NCI-H82 treated with DMSO at 0.1 percent for 48 hours (cell line): ENCODE data around the gene SCN4A.

Experiments
- DNase-seq: peaks from one replicate; lab custom pipeline; 2025; ENCODE audit not compliant: unreplicated experiment; lab: John Stamatoyannopoulos, UW

The SCN4A gene

DNA sequence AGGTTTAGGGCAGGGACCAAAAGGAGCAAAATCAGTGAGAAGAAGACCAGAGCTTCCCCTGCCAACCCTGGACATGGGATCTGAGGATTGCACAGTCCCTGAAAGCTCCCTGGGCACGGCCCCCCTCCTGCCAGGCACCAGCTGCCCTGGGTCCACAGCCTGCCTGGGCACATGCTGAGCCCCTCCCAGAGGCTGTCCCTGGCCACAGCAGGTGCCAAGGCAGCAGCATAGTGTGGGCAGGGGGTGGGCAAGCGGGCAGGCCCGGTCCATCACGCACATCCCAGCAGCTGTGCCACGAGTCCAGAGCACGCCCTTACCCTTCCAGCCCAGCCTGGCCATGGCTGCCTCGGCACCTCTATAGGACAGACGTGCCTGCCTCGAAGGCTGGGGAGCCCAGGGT is 12.7 kb downstream of the SCN4A start:
- DNase-seq: no peak

DNA sequence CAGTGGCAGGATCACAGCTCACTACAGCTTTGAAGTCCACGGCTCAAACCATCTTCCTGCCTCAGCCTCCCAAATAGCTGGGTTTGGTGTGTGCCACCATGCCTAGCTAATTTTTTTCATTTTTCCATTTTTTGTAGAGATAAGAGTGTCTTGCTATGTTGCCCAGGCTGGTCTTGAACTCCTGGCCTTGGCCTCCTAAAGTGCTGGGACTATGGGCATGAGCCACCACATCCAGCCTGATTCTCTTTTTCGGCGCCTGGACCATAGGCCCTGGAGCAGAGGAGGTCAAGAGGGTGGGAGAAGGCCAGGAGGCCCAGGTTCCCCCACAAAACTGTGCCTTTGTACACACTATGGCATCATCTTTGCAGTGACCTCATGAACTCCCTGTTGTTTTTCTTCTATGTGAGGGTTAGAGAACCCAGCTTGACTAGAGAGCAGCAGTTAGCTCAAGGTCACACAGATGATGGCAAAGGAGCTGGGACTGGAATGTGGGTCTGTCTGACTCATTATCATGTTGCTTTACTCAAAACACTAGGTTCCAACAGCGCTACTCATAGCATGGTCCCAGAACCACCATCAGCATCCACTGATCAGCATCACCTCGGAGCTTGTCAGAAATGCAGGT is 16.3 kb downstream of the SCN4A start:
- no peak for DNase-seq

DNA sequence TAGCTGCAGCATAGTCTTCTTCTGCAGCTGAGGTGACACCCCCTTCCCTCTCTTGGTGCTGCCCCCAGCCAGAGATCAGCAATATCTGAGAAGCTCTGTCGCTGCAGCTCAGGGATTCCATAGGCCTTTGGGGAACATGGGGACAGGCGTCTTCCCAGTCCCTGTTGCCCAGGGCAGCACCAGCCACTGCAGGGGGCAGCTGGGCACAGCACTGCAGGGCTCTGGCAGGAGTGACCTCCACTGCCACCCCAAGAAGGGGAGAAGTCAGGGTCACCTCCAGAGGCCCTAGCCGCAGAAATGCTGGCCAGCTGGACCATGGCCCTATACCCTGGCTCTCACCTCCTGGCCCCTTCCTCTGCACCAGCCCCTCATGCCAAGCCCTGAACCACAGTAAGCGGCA is 16.9 kb downstream of the SCN4A start:
- no peak for DNase-seq

DNA sequence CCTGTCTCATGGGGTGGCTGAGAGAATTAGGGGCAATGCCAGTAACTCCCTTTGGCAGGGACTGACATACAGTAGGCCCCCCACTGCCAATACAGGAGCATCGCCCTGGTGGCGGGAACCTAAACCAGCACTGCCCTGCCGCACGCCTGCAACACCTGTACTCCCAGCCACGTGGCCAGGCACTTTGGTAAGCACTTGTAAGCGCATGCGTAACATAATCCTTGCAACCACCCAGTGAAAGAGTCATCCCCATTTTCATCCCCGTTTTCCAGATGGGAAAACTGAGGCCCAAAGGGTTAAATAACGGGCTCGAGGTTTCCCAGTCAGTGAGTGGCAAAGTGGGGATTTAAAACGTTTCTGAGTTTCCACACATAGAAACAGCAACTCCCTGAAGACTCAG is 17.5 kb downstream of the SCN4A start:
- no peak for DNase-seq

DNA sequence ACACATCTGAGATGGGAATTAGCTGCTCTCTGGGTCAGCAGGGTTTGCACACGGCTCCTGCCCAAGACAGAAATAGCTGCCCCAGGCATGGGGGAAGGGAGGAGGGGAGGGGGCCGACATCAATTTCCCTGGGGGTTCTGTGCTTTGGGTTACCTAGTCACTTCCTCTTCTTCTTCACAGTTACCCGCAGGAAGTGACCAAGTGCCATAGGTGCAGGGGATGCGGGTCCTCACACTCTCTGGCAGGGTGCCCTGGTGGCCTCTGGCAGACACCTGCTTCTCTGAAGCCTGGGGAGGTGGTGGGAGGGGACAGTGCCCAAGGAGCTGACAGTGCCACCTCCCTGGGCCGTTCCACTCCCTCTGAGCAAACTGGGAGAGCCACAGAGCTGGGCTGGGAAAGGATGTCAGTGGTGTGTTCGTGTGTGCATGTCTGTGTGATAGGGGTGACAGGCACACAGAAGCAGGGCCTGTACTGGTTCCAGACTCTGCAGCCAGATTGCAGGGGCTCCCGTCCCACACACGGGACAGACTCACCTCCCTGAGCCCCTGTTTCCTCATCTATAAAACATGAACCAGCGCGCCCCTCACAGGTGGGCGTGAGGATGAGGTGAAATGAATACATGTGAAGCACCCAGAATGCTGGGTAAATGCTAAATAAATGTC is 18.2 kb downstream of the SCN4A start:
- DNase-seq: no peak

DNA sequence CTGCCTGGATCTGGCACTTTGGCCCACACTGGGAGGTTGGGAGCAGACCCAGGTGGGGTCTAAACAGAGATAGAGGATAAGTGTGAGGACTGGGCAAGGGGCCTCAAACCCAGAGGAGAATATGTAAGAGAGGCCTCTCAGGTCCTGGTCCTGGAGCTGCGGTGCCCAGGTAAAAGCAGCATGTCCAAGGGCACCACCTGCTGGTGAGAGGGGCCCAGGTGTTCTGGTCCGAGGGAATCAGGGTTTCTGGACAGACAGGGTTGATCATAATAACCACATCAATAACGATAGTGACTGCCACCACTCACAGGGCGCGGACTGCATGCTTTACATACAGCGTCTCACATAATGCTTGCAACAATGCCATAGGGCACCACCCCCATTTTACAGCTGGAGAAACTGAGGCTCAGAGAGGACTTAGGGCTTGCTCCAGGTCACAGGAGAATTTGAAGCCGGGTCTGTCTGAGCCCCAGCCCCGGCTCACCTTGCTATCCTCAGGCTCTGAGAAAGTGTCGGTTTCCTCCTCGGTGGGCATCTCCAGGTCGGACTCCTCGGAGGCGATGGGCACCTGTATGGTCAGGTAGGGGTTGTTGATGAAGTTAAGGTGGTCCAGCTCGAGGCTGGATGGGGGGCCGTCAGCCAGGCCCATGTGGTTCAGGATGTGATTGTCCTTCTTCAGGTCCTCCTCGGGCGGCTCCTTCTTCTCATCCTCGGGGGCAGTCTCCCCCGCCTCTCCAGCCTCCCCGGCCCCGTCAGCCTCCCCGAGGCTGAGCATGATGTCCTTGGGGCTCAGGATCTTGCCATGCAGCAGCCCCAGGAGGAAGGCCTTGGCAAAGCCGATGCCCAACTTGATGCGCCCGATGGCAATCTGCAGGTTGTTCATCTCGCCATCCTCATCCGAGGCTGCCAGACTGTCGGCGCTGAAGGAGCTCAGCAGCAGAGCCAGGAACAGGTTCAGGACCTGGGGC is 21.5 kb downstream of the SCN4A start:
- DNase-seq: no peak

DNA sequence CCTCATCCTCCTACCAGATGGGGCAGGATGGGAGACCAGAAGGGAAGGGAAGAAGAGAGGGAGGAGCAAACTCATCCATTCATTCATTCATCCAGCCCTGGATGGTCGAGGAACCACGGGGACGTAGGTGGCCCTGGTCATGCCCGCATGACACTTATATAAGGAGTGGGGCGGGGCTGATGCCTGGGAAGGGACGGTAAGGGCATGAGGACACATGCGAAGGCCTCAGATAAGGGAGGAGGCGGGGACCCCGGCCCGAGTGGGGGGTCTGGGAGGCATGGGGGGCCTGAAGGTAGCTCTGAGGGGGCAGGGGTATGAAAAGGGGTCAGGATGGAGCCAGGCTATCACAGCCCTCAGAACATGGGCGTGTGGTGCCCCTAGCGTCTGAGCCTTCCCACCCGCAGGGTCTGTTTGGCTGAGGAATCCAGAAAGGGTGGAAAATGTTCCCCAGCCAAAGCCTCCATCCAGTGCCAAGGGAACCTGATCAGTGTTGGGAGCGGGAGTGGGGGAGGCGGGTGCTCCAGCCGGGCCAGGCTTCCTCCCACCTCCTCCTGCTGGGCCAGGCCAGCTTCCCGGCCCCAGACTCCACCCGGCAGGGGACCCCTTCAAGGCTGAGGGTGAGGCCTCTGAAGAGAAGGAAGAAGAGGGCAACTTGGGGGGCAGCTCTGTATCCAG is 23.0 kb downstream of the SCN4A start:
- DNase-seq: no peak

DNA sequence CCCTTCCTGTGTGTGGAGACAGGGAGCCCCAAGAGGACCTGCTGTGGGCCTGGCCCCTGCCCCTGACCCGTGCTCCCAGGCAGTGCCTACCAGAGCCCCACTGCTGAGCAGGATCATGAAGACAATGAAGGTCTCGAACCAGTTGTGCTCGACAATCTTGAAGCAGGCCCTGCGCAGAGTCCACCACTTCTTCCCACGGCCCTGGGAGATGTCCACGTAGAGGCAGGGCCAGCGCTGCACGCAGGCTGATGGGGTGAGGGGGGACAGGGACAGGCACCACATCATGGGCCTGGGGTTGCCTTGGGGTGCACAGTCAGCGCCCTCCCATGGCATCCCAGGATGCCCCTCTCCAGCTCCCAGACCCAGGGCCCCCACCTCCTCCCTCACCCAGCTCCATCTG is 24.2 kb downstream of the SCN4A start:
- no peak for DNase-seq

DNA sequence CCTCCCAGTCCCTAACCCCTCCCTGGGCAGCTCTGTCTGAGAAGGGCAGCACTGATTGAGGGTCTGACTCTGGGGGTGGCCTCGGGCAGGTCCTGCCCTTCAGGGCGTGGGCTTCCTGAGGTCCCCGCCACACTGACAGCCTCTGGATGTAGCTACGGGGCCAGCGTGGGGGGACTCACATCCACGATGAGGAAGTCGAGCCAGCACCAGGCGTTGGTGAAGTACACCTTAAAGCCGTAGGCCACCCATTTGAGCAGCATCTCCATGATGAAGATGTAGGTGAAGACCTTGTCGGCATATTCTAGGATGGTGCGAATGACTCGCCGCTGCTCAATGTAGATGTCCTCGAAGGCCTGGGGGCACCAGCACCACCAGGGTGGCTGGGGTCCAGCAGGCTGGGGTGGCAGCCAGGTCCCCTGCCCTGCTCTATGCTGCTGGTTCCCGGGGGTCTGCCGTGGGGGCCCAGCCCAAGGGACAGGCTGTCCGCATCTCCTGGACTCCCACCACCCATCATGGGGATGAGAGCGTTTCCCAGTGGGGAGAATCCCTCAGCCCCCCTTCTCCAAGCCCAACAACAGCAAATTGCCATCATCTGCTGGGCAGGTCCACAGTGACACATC is 24.9 kb downstream of the SCN4A start:
- no peak for DNase-seq

DNA sequence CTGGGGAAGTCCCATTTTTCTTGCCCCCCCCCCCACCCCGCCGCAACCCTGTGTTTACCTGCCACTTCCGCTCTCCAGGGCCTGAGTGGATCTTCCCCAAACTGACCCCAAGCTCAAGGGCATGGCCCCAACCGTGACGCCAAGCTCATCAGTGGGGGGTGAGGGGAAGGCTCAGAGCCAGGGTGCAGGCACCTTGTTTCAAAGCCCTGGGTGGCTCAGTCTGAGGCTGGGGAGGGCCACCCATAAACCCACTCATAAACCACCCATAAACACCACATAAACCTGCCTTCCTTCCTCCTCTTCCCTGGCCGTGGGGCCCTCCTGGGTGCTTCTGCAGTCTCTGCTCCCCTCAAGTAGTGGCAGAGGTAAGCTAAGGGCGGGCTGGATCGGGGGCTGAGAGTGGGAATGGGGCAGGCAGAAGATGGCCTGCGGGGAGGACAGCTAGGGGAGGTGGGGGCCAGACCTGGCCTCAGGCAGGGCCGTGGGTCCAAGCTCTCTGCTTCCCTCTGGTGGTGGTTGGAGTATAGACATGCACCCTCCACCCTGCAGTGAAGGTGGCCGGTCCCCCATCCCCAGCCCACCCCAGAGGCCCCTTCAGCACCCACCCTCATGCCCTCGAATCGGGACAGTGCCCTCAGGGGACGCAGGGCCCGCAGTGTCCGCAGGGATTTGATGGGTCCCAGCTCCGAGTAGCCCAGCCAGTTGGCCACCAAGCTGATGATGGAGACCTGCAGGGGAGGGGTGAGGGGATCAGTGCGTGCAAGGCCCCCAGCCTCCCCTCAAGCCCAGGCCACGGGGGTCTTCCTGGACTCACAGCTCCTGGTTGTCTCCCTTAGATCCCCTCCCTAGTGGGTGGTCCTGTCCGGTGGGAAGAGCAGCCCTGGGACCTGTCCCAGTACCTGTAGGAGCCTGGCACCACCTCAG is 26.0 kb downstream of the SCN4A start:
- DNase-seq: peak; percentile 32

DNA sequence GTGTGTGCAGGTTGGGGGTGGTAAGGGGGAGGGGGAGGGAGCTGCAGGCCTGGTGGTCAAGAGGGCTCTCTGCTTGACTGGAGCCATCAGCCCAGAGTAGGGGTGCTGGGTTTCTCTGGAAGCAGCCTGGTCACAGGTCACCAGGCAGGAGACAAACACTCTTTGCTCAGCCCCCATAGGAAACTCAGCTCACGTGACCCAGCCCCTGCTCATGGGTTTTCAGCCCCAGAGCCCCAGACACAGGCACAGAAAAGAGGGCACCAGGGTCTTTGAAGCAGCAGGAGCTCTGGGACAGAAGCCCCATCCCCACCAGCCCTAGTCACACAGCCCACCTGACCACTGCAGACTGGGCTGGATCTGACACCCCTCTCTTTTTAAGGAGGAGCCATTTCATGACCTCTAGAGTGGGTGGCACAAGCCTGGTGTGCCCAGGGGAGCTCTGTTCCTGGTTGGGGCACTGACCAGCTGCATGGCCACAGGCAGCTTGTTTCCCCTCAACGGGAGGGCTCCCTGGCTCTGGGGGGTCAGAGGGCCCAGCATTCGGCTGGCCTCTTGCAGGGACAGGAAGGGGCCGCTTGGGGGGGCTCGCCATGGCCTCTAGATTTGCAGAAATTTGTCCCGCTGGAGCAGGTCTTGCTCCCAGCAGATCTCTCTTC is 26.8 kb downstream of the SCN4A start:
- no peak for DNase-seq

DNA sequence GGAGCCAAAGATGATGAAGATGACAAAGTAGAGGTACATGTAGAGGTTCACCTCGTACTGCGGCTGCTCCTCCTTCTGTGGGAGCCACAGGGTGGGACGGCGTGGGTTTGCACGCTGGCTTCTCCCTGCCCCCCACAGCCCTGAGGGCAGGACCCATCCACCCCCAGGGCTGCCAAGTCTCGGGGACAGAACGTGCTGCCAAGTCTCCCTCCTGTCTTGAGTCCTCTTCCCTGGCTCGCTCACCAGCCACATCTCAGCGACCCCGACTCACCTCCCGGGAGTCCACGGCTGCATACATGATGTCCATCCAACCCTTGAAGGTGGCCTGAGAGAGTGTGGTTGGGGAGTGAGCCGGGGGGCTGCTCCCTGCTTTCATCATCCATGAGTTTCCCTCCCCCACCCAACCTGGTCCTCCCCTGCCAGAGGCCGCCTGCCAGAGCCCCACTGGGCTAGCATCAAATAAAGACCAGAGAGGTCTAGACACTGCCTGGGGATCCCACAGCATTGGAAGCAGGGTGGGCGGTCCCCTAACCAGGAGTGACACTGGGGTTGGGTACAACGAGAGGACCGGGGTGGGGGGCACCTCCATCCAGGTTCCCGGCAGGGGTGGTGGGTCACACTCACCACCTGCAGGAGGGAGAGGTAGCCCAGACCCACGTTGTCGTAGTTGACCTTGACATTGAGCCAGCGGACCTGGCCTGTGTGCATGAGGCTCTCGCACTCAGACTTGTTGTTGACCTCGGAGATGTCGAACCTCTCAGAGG is 27.8 kb downstream of the SCN4A start:
- DNase-seq: no peak

DNA sequence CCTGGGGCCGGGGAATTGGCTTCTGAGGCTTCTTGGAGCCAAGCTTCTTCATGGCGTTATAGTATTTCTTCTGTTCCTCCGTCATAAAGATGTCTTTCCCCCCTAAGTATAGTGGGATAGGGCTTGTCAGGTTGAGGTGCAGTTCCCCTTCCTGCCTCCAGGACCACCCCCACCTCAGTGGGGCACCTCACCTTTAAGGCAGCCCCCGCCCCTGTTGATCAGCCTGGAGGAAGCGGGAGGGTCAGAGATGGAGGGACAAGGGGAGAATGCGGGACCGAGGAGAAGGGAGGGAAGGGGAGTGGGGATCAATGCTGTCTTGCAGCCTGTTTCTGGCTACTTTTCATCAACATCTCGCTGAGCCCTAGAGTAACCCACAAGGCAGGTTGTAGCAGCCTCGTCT is 29.0 kb downstream of the SCN4A start:
- DNase-seq: no peak

DNA sequence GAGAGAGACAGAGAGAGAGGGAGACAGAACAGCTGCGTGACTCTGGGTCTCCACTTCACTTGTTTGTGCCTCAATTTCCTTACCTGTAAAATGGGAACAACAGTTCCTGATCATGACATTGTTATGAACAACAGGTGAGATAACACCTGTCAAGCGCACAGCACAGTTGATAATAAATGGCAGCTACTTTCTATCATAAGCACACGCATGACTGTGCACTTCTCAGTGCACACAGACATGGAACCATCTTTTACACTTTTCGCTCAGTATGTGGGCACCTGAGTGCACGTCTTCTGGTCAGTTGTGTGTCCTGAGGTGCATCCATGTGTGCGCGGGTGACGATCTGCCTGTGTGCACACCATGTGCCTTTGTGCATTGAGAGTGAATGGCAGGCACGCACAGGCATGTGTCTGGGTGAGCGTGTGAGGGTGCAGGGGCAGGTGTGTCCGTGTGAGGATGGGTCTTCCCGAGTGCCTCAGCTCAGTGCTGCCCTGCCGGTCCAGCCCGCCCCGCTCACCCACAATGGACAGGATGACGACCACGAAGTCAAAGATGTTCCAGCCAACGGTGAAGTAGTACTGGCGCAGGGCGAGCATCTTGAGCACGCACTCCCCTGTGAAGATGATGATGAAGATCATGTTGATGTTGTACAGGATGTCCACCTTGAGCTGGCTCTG is 30.3 kb downstream of the SCN4A start:
- no peak for DNase-seq

DNA sequence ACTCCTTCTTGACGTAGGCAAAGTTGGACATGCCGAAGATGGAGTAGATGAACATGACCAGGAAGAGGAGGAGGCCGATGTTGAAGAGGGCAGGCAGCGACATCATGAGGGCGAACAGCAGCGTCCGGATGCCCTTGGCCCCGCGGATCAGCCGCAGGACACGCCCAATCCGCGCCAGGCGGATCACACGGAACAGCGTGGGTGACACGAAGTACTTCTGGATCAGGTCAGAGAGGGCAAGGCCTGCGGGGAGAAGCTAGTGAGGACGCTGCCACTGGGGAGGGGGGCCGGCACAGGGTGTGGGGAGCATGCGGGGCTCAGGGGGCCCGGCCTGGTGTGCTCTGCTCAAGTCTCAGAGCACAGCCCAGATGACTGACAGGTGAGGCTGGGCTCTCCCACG is 31.0 kb downstream of the SCN4A start:
- DNase-seq: no peak

DNA sequence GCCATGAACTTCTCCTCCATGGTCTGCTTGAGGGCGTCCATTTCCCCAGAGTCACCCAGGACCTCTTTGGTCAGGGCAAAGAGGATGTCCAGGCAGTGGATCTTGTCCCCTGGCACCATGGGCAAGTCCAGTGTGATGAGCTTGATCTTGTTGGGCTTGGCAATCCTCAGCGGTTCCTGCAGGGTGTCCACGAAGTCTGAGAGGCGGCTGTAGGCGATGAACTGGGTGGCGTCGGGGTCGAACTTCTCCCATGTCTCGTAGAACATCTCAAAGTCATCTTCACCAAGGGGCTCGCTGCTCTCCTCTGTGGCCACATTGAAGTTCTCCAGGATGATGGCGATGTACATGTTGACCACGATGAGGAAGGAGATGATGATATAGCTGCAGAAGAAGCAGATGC is 31.6 kb downstream of the SCN4A start:
- no peak for DNase-seq

DNA sequence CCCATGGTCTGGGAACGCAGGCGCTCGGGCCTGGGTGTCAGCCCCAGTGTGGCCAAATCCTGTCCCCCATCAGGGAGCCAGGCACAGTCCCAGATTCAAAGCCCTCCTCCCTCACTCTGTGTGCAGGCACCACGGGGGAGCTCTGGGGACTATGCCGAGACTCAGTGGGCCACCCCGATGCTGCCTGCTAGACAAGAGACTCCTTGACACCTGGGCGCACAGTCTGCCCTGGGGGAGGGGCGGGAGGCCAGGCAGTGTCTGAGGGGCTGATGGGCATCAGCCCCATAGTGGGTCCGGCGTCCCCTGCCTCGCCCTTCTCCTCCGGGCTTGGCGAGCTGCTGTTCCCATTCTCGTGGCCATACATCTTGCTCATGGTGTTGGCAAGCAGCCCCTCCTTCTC is 32.1 kb downstream of the SCN4A start:
- no peak for DNase-seq

DNA sequence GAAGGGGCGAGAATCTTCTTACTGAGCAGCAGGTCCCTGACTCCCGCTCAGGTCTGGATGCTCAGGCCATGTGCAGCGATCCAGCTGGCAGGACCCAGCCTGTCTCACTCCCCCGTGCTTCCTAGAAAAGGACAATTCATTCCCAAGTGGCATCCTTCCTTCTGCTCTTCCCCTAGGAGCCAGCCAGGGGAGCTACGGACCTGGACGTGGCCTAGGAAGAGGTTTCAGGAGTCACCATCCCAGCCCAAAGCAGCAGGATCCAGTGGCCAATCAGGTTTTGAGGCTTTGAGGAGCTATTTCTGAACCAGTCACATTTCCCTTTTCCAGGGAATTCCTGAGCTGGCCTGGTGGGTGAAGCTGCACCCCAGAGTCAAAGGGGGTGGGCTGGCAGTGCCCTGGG is 32.8 kb downstream of the SCN4A start:
- DNase-seq: no peak
